DMS79 (cell line): ENCODE measurements around the gene PARD6G.

Source experiments
- DNase-seq: peaks from one replicate; lab custom pipeline; 2025; lab: John Stamatoyannopoulos, UW

Gene PARD6G

GRCh38 chr18:80210312-80211083 is 36.8 kb downstream of the PARD6G start:
- no peak for DNase-seq

- DNase-seq: no peak
These were observed 38.7 kb downstream of the PARD6G start for GRCh38 chr18:80208620-80209019.

DNA sequence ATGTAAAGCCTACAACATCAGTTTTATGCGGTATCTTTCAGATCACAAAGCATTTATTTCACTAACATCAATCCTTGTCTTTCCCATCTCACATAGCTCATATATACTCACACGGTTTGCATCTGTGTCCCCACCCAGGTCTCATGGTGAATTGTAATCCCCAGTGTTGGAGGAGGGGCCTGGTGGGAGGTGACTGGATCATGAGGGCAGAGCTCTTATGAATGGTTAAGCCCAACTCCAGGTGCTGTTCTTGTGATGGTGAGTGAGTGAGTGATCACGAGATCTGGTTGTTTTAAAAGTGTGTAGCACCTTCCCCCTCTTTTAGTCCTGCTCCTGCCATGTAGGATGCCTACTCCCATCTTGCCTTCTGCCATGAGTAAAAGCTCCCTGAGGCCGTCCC is 42.0 kb downstream of the PARD6G start:
- no peak for DNase-seq

DNA sequence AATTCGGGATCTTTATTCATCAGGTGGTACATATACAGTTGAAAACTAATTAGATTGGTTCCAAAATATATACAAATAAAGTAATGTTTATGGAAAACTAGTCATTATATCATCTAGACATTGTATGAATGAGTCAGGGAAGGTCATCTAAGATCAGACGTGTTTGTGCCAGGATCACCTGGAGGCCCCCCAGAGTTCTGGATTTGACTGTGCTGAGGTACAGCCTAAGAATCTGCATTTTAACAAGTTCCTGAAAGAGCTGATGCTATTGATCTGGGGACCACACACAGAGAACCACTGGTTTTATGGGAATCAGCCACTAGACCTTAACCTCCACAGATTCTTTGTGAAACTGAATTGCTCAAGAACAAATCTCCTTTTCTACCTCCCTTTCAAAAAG is 43.2 kb downstream of the PARD6G start:
- DNase-seq: no peak

- DNase-seq: no peak
These were observed 44.1 kb downstream of the PARD6G start for GRCh38 chr18:80203249-80203648.

- no peak for DNase-seq
These were observed 44.9 kb downstream of the PARD6G start for GRCh38 chr18:80202264-80202998.

GRCh38 chr18:80201739-80202138 is 45.6 kb downstream of the PARD6G start:
- DNase-seq: no peak

- peak; percentile 61 for DNase-seq
These were observed 46.2 kb downstream of the PARD6G start for GRCh38 chr18:80200932-80201672.

DNA sequence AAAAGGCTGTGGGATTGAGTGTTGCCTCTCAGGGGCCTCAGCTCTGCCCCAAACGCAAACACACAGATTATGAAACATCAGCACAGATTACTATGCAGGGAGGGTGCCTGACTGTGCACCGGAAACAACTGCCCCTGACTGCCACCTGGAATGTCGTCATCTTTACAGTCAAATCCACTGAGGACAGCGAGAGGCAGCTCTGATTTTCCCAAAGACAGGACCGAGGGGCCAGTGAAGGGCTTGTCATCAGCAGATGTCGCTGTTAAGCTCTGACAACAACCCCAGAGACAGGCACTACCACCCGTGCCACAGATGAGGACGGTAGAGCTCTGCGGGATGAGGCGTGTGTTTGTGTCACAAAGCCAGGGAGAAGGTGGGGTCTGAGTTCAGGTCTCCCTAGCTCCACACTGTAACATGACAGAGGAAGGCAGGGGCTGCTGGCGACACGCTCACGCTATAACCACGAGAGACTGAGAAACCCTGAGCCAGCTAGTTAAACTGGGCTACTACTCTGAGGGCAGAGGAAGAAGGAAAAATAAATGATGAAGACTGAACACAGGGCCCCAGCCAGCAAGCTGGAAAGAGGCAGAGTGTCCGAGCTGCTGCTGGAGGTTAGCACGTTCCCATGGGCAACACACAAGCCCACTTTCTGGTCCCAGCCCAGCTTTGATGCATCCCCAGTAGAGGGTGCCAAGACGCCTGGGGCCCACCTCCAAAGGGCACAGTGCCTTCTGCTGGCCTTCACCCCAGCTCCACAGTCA is 47.0 kb downstream of the PARD6G start:
- no peak for DNase-seq

GRCh38 chr18:80198994-80199748 is 48.1 kb downstream of the PARD6G start:
- no peak for DNase-seq

DNA sequence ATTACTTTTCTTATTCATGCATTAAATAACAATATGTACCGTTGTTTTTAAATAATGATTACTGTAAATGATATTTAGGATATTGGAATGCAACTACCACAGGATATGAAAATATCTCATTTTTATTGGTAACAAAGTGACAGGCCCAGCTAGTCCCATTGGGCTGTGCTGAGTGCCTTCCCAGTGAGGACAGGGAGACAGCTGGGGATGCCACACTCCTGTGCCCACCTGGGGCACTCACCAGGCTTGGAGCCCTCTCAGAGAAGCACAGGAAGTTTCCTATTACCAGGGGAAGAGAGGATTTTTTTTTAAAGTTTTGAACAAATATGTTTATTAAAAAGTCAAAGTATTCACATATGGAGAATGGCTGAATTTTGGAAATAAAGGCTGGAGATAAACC is 48.9 kb downstream of the PARD6G start:
- DNase-seq: no peak

GRCh38 chr18:80197528-80197927 is 49.8 kb downstream of the PARD6G start:
- no peak for DNase-seq

DNA sequence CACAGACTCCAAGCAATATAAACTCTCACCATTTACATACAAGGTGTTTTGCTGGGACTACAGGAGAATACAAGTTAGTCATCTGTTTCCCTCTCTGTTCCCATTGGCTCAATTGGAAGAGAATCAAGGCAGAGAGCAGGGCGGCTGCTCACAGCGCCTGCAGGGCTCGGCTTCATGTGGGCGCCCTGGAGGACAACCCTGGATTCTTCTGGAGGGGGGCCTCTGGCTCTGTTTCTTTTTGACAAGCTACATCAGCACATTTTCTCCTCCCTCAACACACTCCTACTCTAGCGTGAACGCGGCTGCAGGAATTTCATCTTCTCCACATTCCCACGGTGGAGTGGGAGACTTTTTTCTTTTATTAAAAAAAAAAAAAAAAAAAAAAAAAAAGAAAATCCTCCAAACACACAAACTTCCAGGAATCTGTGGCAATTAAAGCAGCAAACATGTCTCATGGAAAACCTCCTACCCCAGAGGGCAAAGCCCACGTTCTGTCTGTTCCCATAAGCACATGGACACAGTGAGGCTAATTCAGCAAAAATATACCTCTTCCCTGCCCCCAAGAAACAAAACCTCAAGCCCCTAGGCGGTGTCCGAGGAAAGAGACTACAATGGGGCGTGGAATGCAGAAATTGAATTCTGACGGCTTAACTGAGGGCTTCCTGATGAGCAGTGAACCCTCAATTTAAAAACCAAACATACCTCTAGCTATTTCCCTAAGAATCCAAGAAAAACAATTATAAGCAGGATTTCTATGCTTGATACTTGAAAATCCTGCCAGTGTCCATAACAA is 50.6 kb downstream of the PARD6G start:
- no peak for DNase-seq

DNA sequence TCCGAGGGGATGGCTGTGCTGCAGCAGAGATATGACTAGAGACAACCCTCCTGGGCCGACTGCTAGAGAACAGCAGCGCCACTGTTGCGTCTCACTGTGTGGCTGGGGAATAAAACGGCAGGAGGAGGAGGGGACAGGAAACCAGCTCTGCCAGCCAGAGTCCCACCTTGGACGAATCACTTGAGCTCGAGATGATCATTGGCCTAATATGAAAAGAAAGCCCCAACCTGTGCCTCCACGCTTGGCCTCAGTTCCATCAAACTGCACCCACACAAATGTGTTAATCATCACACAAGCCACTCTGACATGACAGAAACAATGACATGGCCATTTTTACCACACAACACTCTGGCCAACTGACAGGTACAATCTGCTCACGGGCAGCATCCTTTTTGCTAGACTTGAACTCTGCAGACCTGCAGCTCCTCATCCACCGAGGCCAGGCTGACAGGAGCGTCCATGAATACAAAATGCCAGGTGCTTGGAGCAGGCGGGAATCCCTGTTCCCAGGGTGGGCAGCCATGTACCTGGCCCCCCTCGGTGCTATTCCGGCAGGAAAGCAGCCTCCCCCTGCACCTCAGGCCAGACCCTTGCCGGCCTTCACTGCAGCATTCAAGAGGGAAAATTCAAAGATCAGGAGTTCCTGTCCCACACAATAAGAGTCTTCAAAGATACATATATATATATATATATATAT is 52.3 kb downstream of the PARD6G start:
- no peak for DNase-seq

GRCh38 chr18:80193701-80194100 is 53.6 kb downstream of the PARD6G start:
- no peak for DNase-seq

GRCh38 chr18:80192653-80193385 is 54.5 kb downstream of the PARD6G start:
- DNase-seq: no peak

GRCh38 chr18:80191907-80192652 is 55.2 kb downstream of the PARD6G start:
- no peak for DNase-seq

DNA sequence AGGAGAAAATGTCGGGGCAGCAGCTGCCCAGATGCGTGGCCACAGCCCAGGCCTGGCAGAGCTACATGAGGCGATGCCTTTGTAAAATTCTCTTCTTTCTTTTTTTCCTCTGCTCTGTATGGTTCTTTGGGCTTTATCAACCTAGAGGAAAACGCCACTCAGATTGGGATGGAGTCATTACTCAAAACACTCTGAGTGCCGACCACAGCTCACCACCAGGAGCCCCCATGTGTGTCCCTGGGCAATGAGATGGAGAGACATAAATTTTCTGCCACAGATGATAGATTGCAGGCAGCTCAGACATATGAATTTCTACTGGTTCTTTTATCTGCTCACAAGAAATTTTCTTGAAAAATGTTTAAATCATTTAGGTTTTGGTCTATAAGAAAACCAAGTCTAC is 56.0 kb downstream of the PARD6G start:
- DNase-seq: no peak
